Measurements from ENCODE around the gene RANBP10.

- TF ChIP-seq CTCF (IDR thresholded peaks at IDR 0.05) (no peak), POLR2A (IDR thresholded peaks at IDR 0.05) (no peak), POLR2AphosphoS5 (IDR thresholded peaks at IDR 0.05) (no peak), EP300 (IDR thresholded peaks at IDR 0.05) (no peak)
Observed at GRCh38 chr16:67707210-67707609, 99.2 kb downstream of the RANBP10 start.
